Astrocyte of the cerebellum (primary cell): ENCODE measurements around the gene NDRG2.

Experiments used
- DNase-seq: peaks from one replicate; pipeline ENCODE4 v3.0.0-alpha.2; 2011; ENCODE audit warnings: low read depth
- H3K4me3 ChIP-seq: 2 replicates; pipeline ENCODE4 v1.5.1; 2011; ENCODE audit warnings: mild to moderate bottlenecking, low read depth, low read length, moderate library complexity
- CTCF ChIP-seq: IDR thresholded peaks from 2 replicates; pipeline ENCODE4 v1.5.1; 2012; ENCODE audit warnings: low read length, low read depth, moderate library complexity, mild to moderate bottlenecking; ENCODE audit errors: missing control alignments
- in situ Hi-C: cut with HindIII; loops from 2 replicates; pipeline ENCODE4 v1.10.0; 2017; ENCODE audit warnings: low sequenced_read_pairs

The NDRG2 gene

GRCh38 chr14:21061347-21061668 lies 36.4 kb upstream of the NDRG2 start:
- H3K4me3 ChIP-seq = no peak overlapping the region
- in situ Hi-C loops = loop anchor here (5.0 kb wide), 1 partner anchor 46 kb away; no protein-coding TSS in a partner anchor
- TF ChIP-seq CTCF = no peak
- no peak for DNase-seq

GRCh38 chr14:21060614-21061346 lies 35.9 kb upstream of the NDRG2 start:
- no peak for TF ChIP-seq CTCF
- H3K4me3 ChIP-seq = no peak overlapping the region
- DNase-seq = no peak
- in situ Hi-C loops = loop anchor here (5.0 kb wide), 1 partner anchor 47 kb away; no protein-coding TSS in a partner anchor

GRCh38 chr14:21059842-21060613 lies 35.2 kb upstream of the NDRG2 start:
- TF ChIP-seq CTCF = no peak
- H3K4me3 ChIP-seq = no peak overlapping the region
- no peak for DNase-seq
- in situ Hi-C loops = loop anchor here (5.0 kb wide), 1 partner anchor 47 kb away; no protein-coding TSS in a partner anchor

- in situ Hi-C loops = no loop called here
- H3K4me3 ChIP-seq = no peak overlapping the region
- no peak for TF ChIP-seq CTCF
- DNase-seq = no peak
These were observed 34.0 kb upstream of the NDRG2 start for GRCh38 chr14:21058903-21059302.

- no peak for DNase-seq
- in situ Hi-C loops = no loop called here
- TF ChIP-seq CTCF = no peak
- no peak within 1 kb of the TSS for H3K4me3 ChIP-seq
These were observed 33.2 kb upstream of the NDRG2 start, which contains the start of gene RNASE8 for GRCh38 chr14:21057803-21058675. Gene RNASE8 (plus strand): TSS chr14:21057822. CDS start chr14:21057893, 71 bp downstream.

GRCh38 chr14:21056520-21057163 lies 31.8 kb upstream of the NDRG2 start:
- in situ Hi-C loops = no loop called here
- H3K4me3 ChIP-seq = no peak overlapping the region
- TF ChIP-seq CTCF = no peak
- no peak for DNase-seq
